ENCODE measurements around the gene TRPM2. TPM values are rescaled to one million over a fixed set of nuclear protein-coding genes. Genes with fewer than 3 reads are reported as not detected.

The TRPM2 gene
- total RNA-seq, 6 experiments from 2014 or later: 0.92 to 2.0 (median 1.2) TPM

DNA sequence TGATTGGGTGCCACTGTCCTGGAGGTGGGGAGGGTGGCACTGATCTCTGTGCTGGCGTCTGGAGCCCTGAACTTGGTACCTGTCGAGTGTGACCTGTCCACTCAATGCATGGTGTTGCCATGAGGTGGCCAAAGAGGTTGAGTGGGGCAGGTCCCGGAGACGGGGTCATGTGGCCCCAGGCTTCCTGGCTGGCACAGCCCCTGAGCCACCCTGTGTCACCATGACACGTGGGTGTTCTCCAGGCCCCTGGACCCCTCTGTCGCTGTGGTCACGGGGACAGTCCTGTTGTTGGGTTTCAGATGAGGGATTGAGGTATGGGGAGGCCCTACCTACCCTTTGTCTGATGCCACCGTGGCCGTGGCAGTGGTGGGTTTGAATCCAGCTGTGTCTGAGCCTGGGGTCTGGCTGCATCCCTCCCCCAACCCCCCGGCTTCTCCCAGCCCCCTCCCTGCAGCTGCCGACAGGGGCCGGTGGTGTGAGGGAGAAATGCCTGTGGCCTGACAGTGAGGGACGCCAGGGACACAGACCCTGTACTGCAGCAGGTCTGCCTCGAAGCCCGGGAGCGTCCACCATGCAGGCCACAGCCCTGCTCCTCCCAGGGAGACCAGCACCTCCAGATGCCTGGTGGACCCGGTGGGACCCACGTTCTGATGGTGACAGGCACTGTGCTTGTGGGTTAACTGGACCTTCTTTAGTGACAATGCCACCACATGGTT lies 12.0 kb downstream of the TRPM2 start:
- Histone ChIP-seq H3K4me1 (peaks cover 0 to 3% (median 0%) of the 10 kb centered on the region in 4 donors), H3K27ac (no peak overlapping the region), H3K36me3 (no peaks in the 10 kb centered on the region), H3K9me3 (no peaks in the 10 kb centered on the region), H3K27me3 (no peaks in the 10 kb centered on the region), H3K4me3 (no peak overlapping the region)
- TF ChIP-seq POLR2A (IDR thresholded peaks at IDR 0.05): no peak
- no peak for TF ChIP-seq CTCF (IDR thresholded peaks at IDR 0.05)
- no peak for ATAC-seq
- no CpG with 5 or more reads among the region's 18 CpGs for WGBS (ENCODE audit: insufficient coverage, low coverage, low lambda C conversion rate, missing lambda C conversion rate)
- DNase-seq: peak in 1 of 3 donors; percentile 37
- intact Hi-C loops (cut with DNase I): no loop called here

DNA sequence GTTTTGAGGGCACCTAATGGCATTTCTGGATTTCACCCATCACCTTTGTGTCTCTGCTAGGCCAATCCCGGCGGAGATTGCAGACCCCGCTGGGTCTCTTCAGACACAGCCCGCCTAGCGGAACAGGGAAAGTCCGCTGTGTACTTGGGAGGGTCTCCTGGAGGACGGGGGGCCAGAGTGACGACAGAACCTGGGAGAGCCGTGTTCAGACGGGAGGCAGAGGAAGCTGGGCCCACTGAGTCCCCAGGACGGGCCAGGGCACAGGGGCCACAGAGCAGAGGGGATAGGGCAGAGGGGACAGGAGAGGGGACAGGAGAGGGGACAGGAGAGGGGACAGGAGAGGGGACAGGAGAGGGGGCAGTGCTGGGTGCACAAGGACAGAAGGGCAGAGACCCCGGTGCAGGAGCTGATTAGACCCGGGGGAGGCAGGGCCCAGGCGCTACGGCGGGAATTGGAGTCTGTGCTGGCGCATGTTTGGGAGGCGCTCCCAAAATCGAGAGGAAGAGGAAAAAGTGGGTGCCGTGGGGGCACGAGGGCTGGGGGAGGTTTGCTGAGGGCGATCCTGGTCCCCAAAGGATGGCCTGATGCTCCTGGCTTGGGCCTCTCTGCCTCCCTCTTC lies 12.7 kb downstream of the TRPM2 start:
- intact Hi-C loops (cut with DNase I): no loop called here
- 90% methylated on average over 10 of the region's 22 CpGs for WGBS (ENCODE audit: insufficient coverage, low coverage, low lambda C conversion rate, missing lambda C conversion rate)
- no peaks in the 10 kb centered on the region for H3K27me3 ChIP-seq
- ATAC-seq: no peak
- H3K4me1 ChIP-seq: peaks cover 0 to 3% (median 0%) of the 10 kb centered on the region in 4 donors
- no peaks in the 10 kb centered on the region for H3K36me3 ChIP-seq
- no peaks in the 10 kb centered on the region for H3K9me3 ChIP-seq
- no peak overlapping the region for H3K27ac ChIP-seq
- H3K4me3 ChIP-seq: no peak overlapping the region
- peak in 1 of 3 donors; percentile 39 for DNase-seq
- TF ChIP-seq CTCF (IDR thresholded peaks at IDR 0.05) (no peak), POLR2A (IDR thresholded peaks at IDR 0.05) (no peak)

DNA sequence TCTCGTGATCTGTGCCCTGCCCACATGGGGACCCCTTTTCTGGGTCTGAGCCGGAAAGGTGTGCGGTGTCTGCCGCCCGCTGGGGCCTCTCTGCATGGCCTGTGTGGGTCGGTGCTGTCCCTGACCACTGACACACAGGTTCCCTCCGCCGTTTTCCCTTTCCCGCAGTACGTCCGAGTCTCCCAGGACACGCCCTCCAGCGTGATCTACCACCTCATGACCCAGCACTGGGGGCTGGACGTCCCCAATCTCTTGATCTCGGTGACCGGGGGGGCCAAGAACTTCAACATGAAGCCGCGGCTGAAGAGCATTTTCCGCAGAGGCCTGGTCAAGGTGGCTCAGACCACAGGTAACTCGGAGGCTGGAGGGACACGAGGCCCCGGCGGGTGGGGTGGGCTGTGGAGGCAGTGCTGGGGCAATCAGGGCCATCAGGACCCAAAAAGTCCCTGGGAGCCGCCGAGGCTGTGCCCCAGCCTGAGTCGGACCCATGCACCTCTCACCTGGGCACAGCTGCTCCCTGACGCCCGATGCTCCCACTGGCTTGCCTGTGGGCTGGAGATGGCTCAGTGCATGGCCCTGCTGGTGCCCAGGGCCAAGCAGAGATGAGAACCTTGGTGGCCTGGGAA lies 13.3 kb downstream of the TRPM2 start:
- H3K4me3 ChIP-seq: no peak overlapping the region
- intact Hi-C loops (cut with DNase I): no loop called here
- H3K4me1 ChIP-seq: peaks cover 0 to 3% (median 0%) of the 10 kb centered on the region in 4 donors
- DNase-seq (peak in 1 of 3 donors; percentile 44), ATAC-seq (no peak)
- no peaks in the 10 kb centered on the region for H3K9me3 ChIP-seq
- TF ChIP-seq POLR2A (IDR thresholded peaks at IDR 0.05) (no peak), CTCF (IDR thresholded peaks at IDR 0.05) (no peak)
- 70% methylated on average over 2 of the region's 28 CpGs for WGBS (ENCODE audit: insufficient coverage, low coverage, low lambda C conversion rate, missing lambda C conversion rate)
- H3K36me3 ChIP-seq: no peaks in the 10 kb centered on the region
- no peak overlapping the region for H3K27ac ChIP-seq
- H3K27me3 ChIP-seq: no peaks in the 10 kb centered on the region

GRCh38 chr21:44368711-44369446 lies 15.5 kb downstream of the TRPM2 start:
- H3K27ac ChIP-seq: no peak overlapping the region
- peak in 3 of 4 donors; percentile 6 to 40 (median 21) for ATAC-seq
- WGBS (ENCODE audit: insufficient coverage, low coverage, low lambda C conversion rate, missing lambda C conversion rate): 56% methylated on average over 10 of the region's 35 CpGs
- intact Hi-C loops (cut with DNase I): no loop called here
- H3K36me3 ChIP-seq: no peaks in the 10 kb centered on the region
- H3K9me3 ChIP-seq: no peaks in the 10 kb centered on the region
- TF ChIP-seq CTCF (IDR thresholded peaks at IDR 0.05) (no peak), POLR2A (IDR thresholded peaks at IDR 0.05) (no peak)
- no peaks in the 10 kb centered on the region for H3K27me3 ChIP-seq
- H3K4me3 ChIP-seq: no peak overlapping the region
- peaks cover 0 to 3% (median 0%) of the 10 kb centered on the region in 4 donors for H3K4me1 ChIP-seq
- DNase-seq: peak in 1 of 3 donors; percentile 45
